AG10803 (cell line): ENCODE measurements around the gene STK32C.
A peak's percentile ranks its signal among the peaks of the same experiment; 100 is the strongest.

Experiments used
- DNase-seq: peaks from one replicate; pipeline ENCODE4 v3.0.0; 2010; ENCODE audit warnings: low read depth
- H3K4me3 ChIP-seq: 2 replicates; pipeline ENCODE4 v1.5.1; 2011; ENCODE audit warnings: mild to moderate bottlenecking, low read length, control low read depth
- CTCF ChIP-seq: conservative IDR thresholded peaks from 2 replicates; pipeline ENCODE4 v1.5.1; 2011; ENCODE audit warnings: mild to moderate bottlenecking, low read length, control low read depth, inconsistent platforms

The STK32C gene

GRCh38 chr10:132266594-132267161 lies 41.1 kb downstream of the STK32C start:
- no peak for DNase-seq
- no peak overlapping the region for H3K4me3 ChIP-seq
- TF ChIP-seq CTCF, result no peak

- TF ChIP-seq CTCF, result no peak
- DNase-seq, result peak; percentile 42
- no peak overlapping the region for H3K4me3 ChIP-seq
These were observed 41.8 kb downstream of the STK32C start for GRCh38 chr10:132265890-132266496.

GRCh38 chr10:132264966-132265889 lies 42.5 kb downstream of the STK32C start:
- peak; percentile 69 for DNase-seq
- no peak for TF ChIP-seq CTCF

GRCh38 chr10:132264306-132264950 lies 43.3 kb downstream of the STK32C start:
- no peak for TF ChIP-seq CTCF
- DNase-seq, result no peak

More at GRCh38 chr10:132264966-132265889, 42.5 kb downstream of the STK32C start:
- H3K4me3 ChIP-seq, result no peak overlapping the region

GRCh38 chr10:132263866-132264265 lies 43.9 kb downstream of the STK32C start:
- no peak for DNase-seq
- no peak overlapping the region for H3K4me3 ChIP-seq
- TF ChIP-seq CTCF, result no peak

More at GRCh38 chr10:132264306-132264950, 43.3 kb downstream of the STK32C start:
- no peak overlapping the region for H3K4me3 ChIP-seq

GRCh38 chr10:132259702-132260482 lies 47.9 kb downstream of the STK32C start:
- TF ChIP-seq CTCF, result no peak
- no peak for DNase-seq

More at GRCh38 chr10:132259702-132260482, 47.9 kb downstream of the STK32C start:
- H3K4me3 ChIP-seq, result no peak overlapping the region
